Measurements from ENCODE around the gene FADS2.

Gene FADS2

DNA sequence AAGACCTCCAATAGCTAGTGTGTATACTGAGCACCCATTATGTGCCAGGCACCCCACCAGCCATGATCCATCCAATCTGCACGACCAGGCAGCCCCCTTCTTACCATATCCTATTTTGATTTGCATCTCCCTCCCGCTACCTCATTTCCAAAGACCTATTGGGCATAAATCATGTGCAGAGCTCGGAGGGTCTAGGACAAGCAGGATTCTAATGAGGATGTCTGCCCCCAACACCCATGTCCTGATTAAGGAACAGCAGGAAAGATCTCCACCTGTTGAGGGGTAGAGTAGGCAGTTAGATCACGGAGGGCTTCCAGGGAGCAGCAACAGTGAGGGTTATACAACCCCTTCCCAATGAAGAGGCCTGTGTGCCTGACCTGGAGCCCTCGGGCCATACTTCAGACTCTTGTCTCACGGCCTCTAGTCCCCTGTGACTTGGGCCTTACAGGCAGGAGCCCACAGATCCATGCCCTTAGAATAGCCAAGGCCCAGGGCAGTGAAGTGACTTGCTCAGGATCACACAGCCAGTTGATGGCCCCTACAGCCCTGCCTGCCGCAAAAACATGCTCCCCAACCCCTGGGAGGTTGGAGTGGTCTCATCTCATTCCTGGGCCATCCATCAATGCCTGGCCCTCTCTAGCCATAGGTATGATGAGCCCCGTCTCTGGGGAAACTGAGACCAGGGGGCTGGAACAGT is 85.7 kb downstream of the FADS2 start:
- Histone ChIP-seq H2AFZ (ENCODE audit: low read depth, low read length) (no peak overlapping the region), H3K27ac (ENCODE audit: low read length) (no peak overlapping the region), H3K27me3 (ENCODE audit: low read depth, low read length) (0 out of 2 replicates have a peak, but pooled peaks cover 1% of the 10 kb centered on the region), H3K4me3 (ENCODE audit: low read length) (no peak overlapping the region), H3K79me2 (ENCODE audit: low read length) (no peaks in the 10 kb centered on the region), H3K4me2 (ENCODE audit: low read length) (no peak overlapping the region), H3K4me1 (ENCODE audit: low read length) (no peaks in the 10 kb centered on the region), H3K9me3 (ENCODE audit: insufficient read depth, low read length) (no peaks in the 10 kb centered on the region), H4K20me1 (ENCODE audit: insufficient read depth, low read length) (no peaks in the 10 kb centered on the region), H3K36me3 (replicated peaks; ENCODE audit: low read depth, low read length) (no peaks in the 10 kb centered on the region), H3K9ac (ENCODE audit: low read length) (no peak overlapping the region)
- TF ChIP-seq, protein P1, sequence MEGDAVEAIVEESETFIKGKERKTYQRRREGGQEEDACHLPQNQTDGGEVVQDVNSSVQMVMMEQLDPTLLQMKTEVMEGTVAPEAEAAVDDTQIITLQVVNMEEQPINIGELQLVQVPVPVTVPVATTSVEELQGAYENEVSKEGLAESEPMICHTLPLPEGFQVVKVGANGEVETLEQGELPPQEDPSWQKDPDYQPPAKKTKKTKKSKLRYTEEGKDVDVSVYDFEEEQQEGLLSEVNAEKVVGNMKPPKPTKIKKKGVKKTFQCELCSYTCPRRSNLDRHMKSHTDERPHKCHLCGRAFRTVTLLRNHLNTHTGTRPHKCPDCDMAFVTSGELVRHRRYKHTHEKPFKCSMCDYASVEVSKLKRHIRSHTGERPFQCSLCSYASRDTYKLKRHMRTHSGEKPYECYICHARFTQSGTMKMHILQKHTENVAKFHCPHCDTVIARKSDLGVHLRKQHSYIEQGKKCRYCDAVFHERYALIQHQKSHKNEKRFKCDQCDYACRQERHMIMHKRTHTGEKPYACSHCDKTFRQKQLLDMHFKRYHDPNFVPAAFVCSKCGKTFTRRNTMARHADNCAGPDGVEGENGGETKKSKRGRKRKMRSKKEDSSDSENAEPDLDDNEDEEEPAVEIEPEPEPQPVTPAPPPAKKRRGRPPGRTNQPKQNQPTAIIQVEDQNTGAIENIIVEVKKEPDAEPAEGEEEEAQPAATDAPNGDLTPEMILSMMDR (IDR thresholded peaks at IDR 0.05; ENCODE audit: low read depth, low read length): no peak
- no peak for TF ChIP-seq EZH2phosphoT487 (IDR thresholded peaks at IDR 0.05; ENCODE audit: low read depth)

DNA sequence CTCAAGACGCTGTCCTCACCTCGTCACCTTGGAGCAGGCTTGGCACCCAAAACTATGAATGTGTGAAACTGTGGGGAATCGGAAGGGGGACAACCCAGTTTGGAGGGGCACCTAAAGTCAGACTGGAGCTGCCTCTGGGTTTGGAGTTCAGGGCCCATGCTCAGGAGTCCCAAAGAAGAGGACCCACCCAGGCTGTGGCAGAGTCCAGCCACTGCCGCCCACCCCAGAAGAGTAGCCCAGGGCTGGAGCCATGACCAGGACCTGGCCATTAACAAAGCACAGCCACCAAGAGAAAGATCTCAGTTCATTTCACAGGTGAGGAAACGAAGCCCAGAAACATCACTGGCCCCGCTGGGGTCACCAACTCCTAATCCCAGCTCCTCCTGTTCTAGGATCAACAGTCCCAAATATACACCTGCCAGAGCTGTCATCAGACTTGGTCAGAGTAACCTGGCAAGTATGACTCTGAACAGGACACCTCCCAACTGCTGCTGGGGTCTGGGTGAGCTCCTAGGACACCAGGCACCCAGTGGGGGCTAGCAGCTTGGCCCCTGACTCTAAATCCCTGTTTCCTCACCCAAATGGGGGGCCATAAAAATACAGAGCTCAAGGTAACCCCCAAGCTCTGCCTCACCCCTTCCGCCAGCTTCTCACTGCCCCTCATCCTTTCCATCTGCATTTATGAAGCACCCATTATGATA is 86.5 kb downstream of the FADS2 start:
- H3K4me3 ChIP-seq (ENCODE audit: low read length): no peak overlapping the region
- H3K79me2 ChIP-seq (ENCODE audit: low read length): no peaks in the 10 kb centered on the region
- no peaks in the 10 kb centered on the region for H3K9me3 ChIP-seq (ENCODE audit: insufficient read depth, low read length)
- H4K20me1 ChIP-seq (ENCODE audit: insufficient read depth, low read length): no peaks in the 10 kb centered on the region
- H3K4me2 ChIP-seq (ENCODE audit: low read length): no peak overlapping the region
- H2AFZ ChIP-seq (ENCODE audit: low read depth, low read length): no peak overlapping the region
- H3K9ac ChIP-seq (ENCODE audit: low read length): no peak overlapping the region
- TF ChIP-seq EZH2phosphoT487 (IDR thresholded peaks at IDR 0.05; ENCODE audit: low read depth): no peak
- TF ChIP-seq, protein P1 (IDR thresholded peaks at IDR 0.05; ENCODE audit: low read depth, low read length): no peak
- no peak overlapping the region for H3K27ac ChIP-seq (ENCODE audit: low read length)
- no peaks in the 10 kb centered on the region for H3K4me1 ChIP-seq (ENCODE audit: low read length)
- 0 out of 2 replicates have a peak, but pooled peaks cover 7% of the 10 kb centered on the region for H3K27me3 ChIP-seq (ENCODE audit: low read depth, low read length)
- no peaks in the 10 kb centered on the region for H3K36me3 ChIP-seq (replicated peaks; ENCODE audit: low read depth, low read length)

DNA sequence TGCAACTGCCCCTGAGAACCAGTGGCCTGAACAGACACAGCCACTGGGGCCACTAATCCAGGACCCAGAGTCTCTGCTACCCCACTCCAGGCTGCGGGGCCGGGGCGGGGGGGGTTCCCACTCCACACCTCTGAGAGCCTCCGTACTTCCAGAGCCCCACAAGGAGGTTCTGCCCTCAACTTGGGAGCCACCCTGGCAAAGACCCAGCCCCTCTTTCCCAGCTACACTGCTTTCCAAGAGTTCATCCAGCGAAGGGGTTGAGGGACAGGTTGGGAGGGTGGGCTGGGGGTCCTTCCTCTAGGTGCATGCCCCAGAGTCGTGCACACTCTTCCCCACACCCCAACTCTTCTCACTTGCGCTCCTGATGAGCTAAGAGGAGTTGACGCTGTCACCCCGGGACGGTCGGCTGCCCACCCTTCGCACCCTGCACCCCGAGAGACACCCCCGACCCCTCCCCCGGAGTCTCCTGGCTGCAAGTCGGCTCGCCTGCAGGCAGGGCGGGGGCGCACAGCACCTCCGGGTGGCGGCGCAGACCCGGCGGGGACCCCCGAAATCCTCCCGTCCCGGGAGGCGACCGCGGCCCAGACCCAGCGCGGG is 88.7 kb downstream of the FADS2 start:
- Histone ChIP-seq H3K4me1 (ENCODE audit: low read length) (no peaks in the 10 kb centered on the region), H4K20me1 (ENCODE audit: insufficient read depth, low read length) (no peaks in the 10 kb centered on the region), H3K27ac (ENCODE audit: low read length) (no peak overlapping the region), H3K9ac (ENCODE audit: low read length) (no peak overlapping the region), H3K4me3 (ENCODE audit: low read length) (no peak overlapping the region), H3K36me3 (replicated peaks; ENCODE audit: low read depth, low read length) (no peaks in the 10 kb centered on the region), H2AFZ (ENCODE audit: low read depth, low read length) (no peak overlapping the region), H3K79me2 (ENCODE audit: low read length) (no peaks in the 10 kb centered on the region), H3K9me3 (ENCODE audit: insufficient read depth, low read length) (no peaks in the 10 kb centered on the region), H3K4me2 (ENCODE audit: low read length) (no peak overlapping the region), H3K27me3 (ENCODE audit: low read depth, low read length) (peaks cover 13% of the 10 kb centered on the region; the same call in 1 of the 2 replicates)
- TF ChIP-seq, protein P1 (IDR thresholded peaks at IDR 0.05; ENCODE audit: low read depth, low read length): no peak
- no peak for TF ChIP-seq EZH2phosphoT487 (IDR thresholded peaks at IDR 0.05; ENCODE audit: low read depth)

All from OCI-LY3 (cell line).